ENCODE results near the gene SPA17.

Gene SPA17

GRCh38 chr11:124673333-124674167, at the start of gene SPA17, which contains the start of gene SIAE:
SPA17 (plus strand) TSS chr11:124673904; CDS start chr11:124675265, 1,361 bp downstream.
SIAE (minus strand) TSS chr11:124673739; CDS start chr11:124673708, 31 bp downstream.
- in situ Hi-C loops (cut with HindIII; ENCODE audit: low pct_ligation_motif_present, low pct_unique_long_range_greater_than_20kb, low sequenced_read_pairs) = no loop called here
- peak; percentile 86 for DNase-seq

- in situ Hi-C loops (cut with HindIII; ENCODE audit: low pct_ligation_motif_present, low pct_unique_long_range_greater_than_20kb, low sequenced_read_pairs) = no loop called here
- DNase-seq = no peak
Measured at GRCh38 chr11:124625504-124626168, 48.1 kb upstream of the SPA17 start.

GRCh38 chr11:124627546-124627945, 46.2 kb upstream of the SPA17 start:
- in situ Hi-C loops (cut with HindIII; ENCODE audit: low pct_ligation_motif_present, low pct_unique_long_range_greater_than_20kb, low sequenced_read_pairs) = no loop called here
- DNase-seq = no peak

- DNase-seq = no peak
- in situ Hi-C loops (cut with HindIII; ENCODE audit: low pct_ligation_motif_present, low pct_unique_long_range_greater_than_20kb, low sequenced_read_pairs) = no loop called here
Measured at GRCh38 chr11:124629961-124630360, 43.7 kb upstream of the SPA17 start.

- in situ Hi-C loops (cut with HindIII; ENCODE audit: low pct_ligation_motif_present, low pct_unique_long_range_greater_than_20kb, low sequenced_read_pairs) = no loop called here
- DNase-seq = peak; percentile 16
Measured at GRCh38 chr11:124633355-124633754, 40.3 kb upstream of the SPA17 start.

GRCh38 chr11:124635932-124636331, 37.8 kb upstream of the SPA17 start:
- no peak for DNase-seq
- in situ Hi-C loops (cut with HindIII; ENCODE audit: low pct_ligation_motif_present, low pct_unique_long_range_greater_than_20kb, low sequenced_read_pairs) = no loop called here

GRCh38 chr11:124638500-124638899, 35.2 kb upstream of the SPA17 start:
- DNase-seq = no peak
- in situ Hi-C loops (cut with HindIII; ENCODE audit: low pct_ligation_motif_present, low pct_unique_long_range_greater_than_20kb, low sequenced_read_pairs) = no loop called here

GRCh38 chr11:124639186-124639585, 34.5 kb upstream of the SPA17 start:
- in situ Hi-C loops (cut with HindIII; ENCODE audit: low pct_ligation_motif_present, low pct_unique_long_range_greater_than_20kb, low sequenced_read_pairs) = no loop called here
- no peak for DNase-seq

- in situ Hi-C loops (cut with HindIII; ENCODE audit: low pct_ligation_motif_present, low pct_unique_long_range_greater_than_20kb, low sequenced_read_pairs) = no loop called here
- no peak for DNase-seq
Measured at GRCh38 chr11:124640666-124641065, 33.0 kb upstream of the SPA17 start.

- no peak for DNase-seq
- in situ Hi-C loops (cut with HindIII; ENCODE audit: low pct_ligation_motif_present, low pct_unique_long_range_greater_than_20kb, low sequenced_read_pairs) = no loop called here
Measured at GRCh38 chr11:124642628-124643027, 31.1 kb upstream of the SPA17 start.

GRCh38 chr11:124643042-124643604, 30.6 kb upstream of the SPA17 start:
- no peak for DNase-seq
- in situ Hi-C loops (cut with HindIII; ENCODE audit: low pct_ligation_motif_present, low pct_unique_long_range_greater_than_20kb, low sequenced_read_pairs) = no loop called here

- in situ Hi-C loops (cut with HindIII; ENCODE audit: low pct_ligation_motif_present, low pct_unique_long_range_greater_than_20kb, low sequenced_read_pairs) = no loop called here
- no peak for DNase-seq
Measured at GRCh38 chr11:124643605-124644425, 29.9 kb upstream of the SPA17 start.

- peak; percentile 56 for DNase-seq
- in situ Hi-C loops (cut with HindIII; ENCODE audit: low pct_ligation_motif_present, low pct_unique_long_range_greater_than_20kb, low sequenced_read_pairs) = no loop called here
Measured at GRCh38 chr11:124644426-124645280, 29.1 kb upstream of the SPA17 start.

GRCh38 chr11:124646148-124646547, 27.6 kb upstream of the SPA17 start:
- DNase-seq = no peak
- in situ Hi-C loops (cut with HindIII; ENCODE audit: low pct_ligation_motif_present, low pct_unique_long_range_greater_than_20kb, low sequenced_read_pairs) = no loop called here

GRCh38 chr11:124648610-124649009, 25.1 kb upstream of the SPA17 start:
- in situ Hi-C loops (cut with HindIII; ENCODE audit: low pct_ligation_motif_present, low pct_unique_long_range_greater_than_20kb, low sequenced_read_pairs) = no loop called here
- no peak for DNase-seq

GRCh38 chr11:124656774-124657630, 16.7 kb upstream of the SPA17 start:
- in situ Hi-C loops (cut with HindIII; ENCODE audit: low pct_ligation_motif_present, low pct_unique_long_range_greater_than_20kb, low sequenced_read_pairs) = no loop called here
- DNase-seq = no peak

- DNase-seq = no peak
Measured at GRCh38 chr11:124657904-124658303, 15.8 kb upstream of the SPA17 start.

More at GRCh38 chr11:124657904-124658303, 15.8 kb upstream of the SPA17 start:
- in situ Hi-C loops (cut with HindIII; ENCODE audit: low pct_ligation_motif_present, low pct_unique_long_range_greater_than_20kb, low sequenced_read_pairs) = no loop called here

Measured in ACHN (cell line).